Chondrocyte (in vitro differentiated cells): ENCODE measurements around the gene RAB23. TPM values are rescaled to one million over a fixed set of nuclear protein-coding genes. Genes with fewer than 3 reads are reported as not detected.
A peak's percentile ranks its signal among the peaks of the same experiment; 100 is the strongest.

Source experiments
- DNase-seq: peaks from one replicate; pipeline ENCODE4 v3.0.0; 2021; ENCODE audit warnings: mixed read lengths, low spot score
- H3K27ac Mint-ChIP-seq: one replicate; pipeline ENCODE4 v1.8.0; 2021; ENCODE audit warnings: mild to moderate bottlenecking, moderate library complexity, mixed read lengths; ENCODE audit not compliant: unreplicated experiment
- H3K27me3 Mint-ChIP-seq: 2 replicates; pipeline ENCODE4 v1.8.0; 2021; ENCODE audit warnings: low read depth, mixed read lengths
- H3K36me3 Mint-ChIP-seq: 2 replicates; pipeline ENCODE4 v1.8.0; 2021; ENCODE audit warnings: low read depth, mixed read lengths
- H3K4me1 Mint-ChIP-seq: 2 replicates; pipeline ENCODE4 v1.8.0; 2021; ENCODE audit warnings: low read depth, mild to moderate bottlenecking, mixed read lengths
- H3K4me3 Mint-ChIP-seq: one replicate; pipeline ENCODE4 v1.8.0; 2021; ENCODE audit warnings: mild to moderate bottlenecking, moderate library complexity, mixed read lengths; ENCODE audit not compliant: unreplicated experiment
- H3K9me3 Mint-ChIP-seq: 2 replicates; pipeline ENCODE4 v1.8.0; 2021; ENCODE audit warnings: low read depth, mixed read lengths
- total RNA-seq: library from RNA; stranded (reverse); gene quantifications from 3 replicates; pipeline ENCODE4 v1.2.1, GENCODE V29; 2021
- TF ChIP-seq, protein P1 (sequence below): fragments of 200-600 bp; sonication (generic); IDR thresholded peaks from 2 replicates; pipeline ENCODE4 v1.5.0; 2021; ENCODE audit warnings: antibody characterized with exemption, mild to moderate bottlenecking, moderate library complexity

Gene RAB23
- total RNA-seq, 1 donor from 2014 or later: 79.4 TPM

- Mint-ChIP-seq H3K27me3 (no peaks in the 10 kb centered on the region), H3K9me3 (peaks cover 11% of the 10 kb centered on the region), H3K4me1 (peaks cover 18% of the 10 kb centered on the region), H3K27ac (peak overlapping the region; percentile 50), H3K36me3 (peaks cover 24% of the 10 kb centered on the region), H3K4me3 (no peak overlapping the region)
- TF ChIP-seq, protein P1, sequence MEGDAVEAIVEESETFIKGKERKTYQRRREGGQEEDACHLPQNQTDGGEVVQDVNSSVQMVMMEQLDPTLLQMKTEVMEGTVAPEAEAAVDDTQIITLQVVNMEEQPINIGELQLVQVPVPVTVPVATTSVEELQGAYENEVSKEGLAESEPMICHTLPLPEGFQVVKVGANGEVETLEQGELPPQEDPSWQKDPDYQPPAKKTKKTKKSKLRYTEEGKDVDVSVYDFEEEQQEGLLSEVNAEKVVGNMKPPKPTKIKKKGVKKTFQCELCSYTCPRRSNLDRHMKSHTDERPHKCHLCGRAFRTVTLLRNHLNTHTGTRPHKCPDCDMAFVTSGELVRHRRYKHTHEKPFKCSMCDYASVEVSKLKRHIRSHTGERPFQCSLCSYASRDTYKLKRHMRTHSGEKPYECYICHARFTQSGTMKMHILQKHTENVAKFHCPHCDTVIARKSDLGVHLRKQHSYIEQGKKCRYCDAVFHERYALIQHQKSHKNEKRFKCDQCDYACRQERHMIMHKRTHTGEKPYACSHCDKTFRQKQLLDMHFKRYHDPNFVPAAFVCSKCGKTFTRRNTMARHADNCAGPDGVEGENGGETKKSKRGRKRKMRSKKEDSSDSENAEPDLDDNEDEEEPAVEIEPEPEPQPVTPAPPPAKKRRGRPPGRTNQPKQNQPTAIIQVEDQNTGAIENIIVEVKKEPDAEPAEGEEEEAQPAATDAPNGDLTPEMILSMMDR: no peak
- DNase-seq: no peak
Measured at GRCh38 chr6:57162028-57162427, 60.1 kb downstream of the RAB23 start.

DNA sequence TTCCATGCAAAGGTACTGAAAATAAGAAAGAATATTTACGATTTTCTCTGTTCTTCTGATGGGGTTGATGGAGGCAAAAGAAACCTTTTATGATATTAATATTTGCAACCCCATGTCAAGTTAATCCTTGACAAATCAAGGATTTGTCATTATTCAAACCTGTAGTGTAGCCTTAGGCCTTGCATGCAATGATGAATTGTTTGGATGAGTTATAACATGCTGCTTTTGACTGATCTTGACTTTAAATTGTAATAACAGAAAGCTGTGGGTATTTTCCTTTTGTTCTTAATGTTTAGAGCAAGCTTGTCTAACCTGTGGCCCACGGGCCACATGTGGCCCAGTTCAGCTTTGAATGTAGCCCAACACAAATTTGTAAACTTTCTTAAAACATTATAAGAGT, 63.0 kb downstream of the RAB23 start:
- Mint-ChIP-seq H3K27me3 (no peaks in the 10 kb centered on the region), H3K27ac (no peak overlapping the region), H3K9me3 (no peaks in the 10 kb centered on the region), H3K36me3 (peaks cover 12% of the 10 kb centered on the region), H3K4me1 (peaks cover 18% of the 10 kb centered on the region), H3K4me3 (no peak overlapping the region)
- TF ChIP-seq, protein P1: no peak
- DNase-seq: no peak

- TF ChIP-seq, protein P1: no peak
- Mint-ChIP-seq H3K4me3 (no peak overlapping the region), H3K9me3 (no peaks in the 10 kb centered on the region), H3K36me3 (peaks cover 11% of the 10 kb centered on the region), H3K27me3 (no peaks in the 10 kb centered on the region), H3K4me1 (peaks cover 18% of the 10 kb centered on the region), H3K27ac (no peak overlapping the region)
- no peak for DNase-seq
Measured at GRCh38 chr6:57158658-57159057, 63.4 kb downstream of the RAB23 start.

GRCh38 chr6:57147955-57148858, 73.9 kb downstream of the RAB23 start:
- H3K4me1 Mint-ChIP-seq: peaks cover 4% of the 10 kb centered on the region
- H3K27ac Mint-ChIP-seq: no peak overlapping the region
- no peaks in the 10 kb centered on the region for H3K27me3 Mint-ChIP-seq
- peaks cover 26% of the 10 kb centered on the region for H3K36me3 Mint-ChIP-seq
- no peak overlapping the region for H3K4me3 Mint-ChIP-seq
- H3K9me3 Mint-ChIP-seq: no peaks in the 10 kb centered on the region
- TF ChIP-seq, protein P1: no peak
- no peak for DNase-seq

GRCh38 chr6:57147401-57147800, 74.7 kb downstream of the RAB23 start:
- peak overlapping the region; percentile 28 for H3K27ac Mint-ChIP-seq
- TF ChIP-seq, protein P1: no peak
- DNase-seq: no peak
- no peaks in the 10 kb centered on the region for H3K27me3 Mint-ChIP-seq
- no peak overlapping the region for H3K4me3 Mint-ChIP-seq
- peaks cover 27% of the 10 kb centered on the region for H3K36me3 Mint-ChIP-seq
- H3K4me1 Mint-ChIP-seq: peaks cover 4% of the 10 kb centered on the region
- no peaks in the 10 kb centered on the region for H3K9me3 Mint-ChIP-seq
